GM23248 (cell line): ENCODE results near the gene NR2C2. TPM values are rescaled to one million over a fixed set of nuclear protein-coding genes. Genes with fewer than 3 reads are reported as not detected.

Experiments used
- DNase-seq: peaks from one replicate; pipeline ENCODE4 v3.0.0-alpha.2; 2015
- H2AFZ ChIP-seq: fragments of 200-600 bp; sonication (generic); 2 replicates; pipeline ENCODE4 v1.6.1; 2016; ENCODE audit warnings: antibody characterized with exemption
- H3F3A ChIP-seq: fragments of 200-600 bp; sonication (generic); 2 replicates; pipeline ENCODE4 v1.6.1; 2016; ENCODE audit warnings: mild to moderate bottlenecking, antibody characterized with exemption, mixed run types; ENCODE audit not compliant: insufficient read depth
- H3K27ac ChIP-seq: fragments of 200-600 bp; sonication (generic); 2 replicates; pipeline ENCODE4 v1.5.1; 2016; ENCODE audit warnings: mild to moderate bottlenecking
- H3K27me3 ChIP-seq: fragments of 200-600 bp; sonication (generic); replicated peaks from 2 replicates; pipeline ENCODE4 v1.6.1; 2016; ENCODE audit warnings: mild to moderate bottlenecking; ENCODE audit not compliant: insufficient read depth
- H3K36me3 ChIP-seq: fragments of 200-600 bp; sonication (generic); 2 replicates; pipeline ENCODE4 v1.6.1; 2016; ENCODE audit warnings: low read depth, mild to moderate bottlenecking
- H3K4me1 ChIP-seq: fragments of 200-600 bp; sonication (generic); 2 replicates; pipeline ENCODE4 v1.6.1; 2016; ENCODE audit warnings: mild to moderate bottlenecking; ENCODE audit not compliant: insufficient read depth
- H3K4me2 ChIP-seq: fragments of 200-600 bp; sonication (generic); one replicate; pipeline ENCODE4 v1.6.1; 2016; ENCODE audit warnings: mild to moderate bottlenecking; ENCODE audit not compliant: unreplicated experiment
- H3K4me3 ChIP-seq: fragments of 200-600 bp; sonication (generic); 2 replicates; pipeline ENCODE4 v1.5.1; 2016; ENCODE audit warnings: mild to moderate bottlenecking
- H3K79me2 ChIP-seq: fragments of 200-600 bp; sonication (generic); 2 replicates; pipeline ENCODE4 v1.6.1; 2016; ENCODE audit warnings: mild to moderate bottlenecking; ENCODE audit not compliant: insufficient read depth
- H3K9ac ChIP-seq: fragments of 200-600 bp; sonication (generic); 2 replicates; pipeline ENCODE4 v1.6.1; 2016; ENCODE audit warnings: mild to moderate bottlenecking
- H3K9me2 ChIP-seq: fragments of 200-600 bp; sonication (generic); 2 replicates; pipeline ENCODE4 v1.6.1; 2016; ENCODE audit warnings: mixed run types, mild to moderate bottlenecking, moderate library complexity; ENCODE audit not compliant: insufficient read depth
- H3K9me3 ChIP-seq: fragments of 200-600 bp; sonication (generic); one replicate; pipeline ENCODE4 v1.6.1; 2017; ENCODE audit warnings: low read depth
- H4K20me1 ChIP-seq: fragments of 200-600 bp; sonication (generic); 2 replicates; pipeline ENCODE4 v1.6.0; 2016; ENCODE audit not compliant: insufficient read depth
- EZH2 ChIP-seq: fragments of 200-600 bp; sonication (generic); IDR thresholded peaks from 2 replicates; pipeline ENCODE4 v1.6.1; 2018; ENCODE audit warnings: antibody characterized with exemption, mild to moderate bottlenecking; ENCODE audit not compliant: insufficient read depth, poor library complexity, severe bottlenecking
- EZH2phosphoT487 ChIP-seq: fragments of 200-600 bp; sonication (generic); IDR thresholded peaks from 2 replicates; pipeline ENCODE4 v1.6.1; 2018; ENCODE audit warnings: antibody characterized with exemption, moderate library complexity, mild to moderate bottlenecking, low read depth; ENCODE audit not compliant: insufficient read depth
- WGBS, 2 experiments: methylation state at CpG; one replicate each; pipeline ENCODE4 v1.1.6; 2015 to 2017; ENCODE audit warnings: low lambda C conversion rate in 2 of 2, low coverage in 1 of 2; ENCODE audit errors: missing lambda C conversion rate in 2 of 2; 5-methylcytosine and 5-hydroxymethylcytosine counted together
- in situ Hi-C: fragments of 300-500 bp; cut with MboI; formaldehyde crosslinking; loops from 2 replicates; pipeline ENCODE4 v1.15.0; 2020
- polyA plus RNA-seq: library from polyadenylated mRNA; unstranded; fragments of >200 nt; fragmentation: Nextera tagmentation; extraction: Ambion mirVana; gene quantifications from 2 replicates; pipeline ENCODE4 v1.2.1, GENCODE V29; 2016
- total RNA-seq: library from RNA; depleted of rRNA; stranded (reverse); fragments of >200 nt; shearing (Covaris generic); gene quantifications from 2 replicates; pipeline ENCODE4 v1.2.3, GENCODE V29; 2014; rRNA removed

Gene NR2C2
- total RNA-seq (22.5 and 27.5 TPM in 2 replicates), polyA plus RNA-seq (7.1 and 9.6 TPM in 2 replicates)

- no peak for TF ChIP-seq EZH2
- TF ChIP-seq EZH2phosphoT487: no peak
- H3K4me2 ChIP-seq: peak within 1 kb of the TSS; percentile 98
- no peaks in the 10 kb centered on the region for H3K9me3 ChIP-seq
- H4K20me1 ChIP-seq: 0 out of 2 replicates have a peak, but pooled peaks cover 4% of the 10 kb centered on the region
- in situ Hi-C loops: no loop called here
- H3K27me3 ChIP-seq: no peaks in the 10 kb centered on the region
- peaks cover 22% of the 10 kb centered on the region; the same call in 1 of the 2 replicates for H3K36me3 ChIP-seq
- H2AFZ ChIP-seq: peak within 1 kb of the TSS; percentile 81
- H3K9me2 ChIP-seq: no peaks in the 10 kb centered on the region
- peak within 1 kb of the TSS; percentile 97 for H3K4me3 ChIP-seq
- peaks cover 16% of the 10 kb centered on the region for H3K4me1 ChIP-seq
- H3K79me2 ChIP-seq: peaks cover 86% of the 10 kb centered on the region
- WGBS, 2 experiments: 1% methylated on average over 80 to 81 of the region's 108 CpGs
- H3F3A ChIP-seq: peaks cover 20% of the 10 kb centered on the region
- peak within 1 kb of the TSS; percentile 88 for H3K9ac ChIP-seq
- peak within 1 kb of the TSS; percentile 94 for H3K27ac ChIP-seq
- DNase-seq: peak; percentile 89
Observed at GRCh38 chr3:14947100-14947885, at the start of gene NR2C2. Gene NR2C2, plus strand, starts transcription at chr3:14947583. Its CDS starts 56,332 bp downstream, at chr3:15003915.

DNA sequence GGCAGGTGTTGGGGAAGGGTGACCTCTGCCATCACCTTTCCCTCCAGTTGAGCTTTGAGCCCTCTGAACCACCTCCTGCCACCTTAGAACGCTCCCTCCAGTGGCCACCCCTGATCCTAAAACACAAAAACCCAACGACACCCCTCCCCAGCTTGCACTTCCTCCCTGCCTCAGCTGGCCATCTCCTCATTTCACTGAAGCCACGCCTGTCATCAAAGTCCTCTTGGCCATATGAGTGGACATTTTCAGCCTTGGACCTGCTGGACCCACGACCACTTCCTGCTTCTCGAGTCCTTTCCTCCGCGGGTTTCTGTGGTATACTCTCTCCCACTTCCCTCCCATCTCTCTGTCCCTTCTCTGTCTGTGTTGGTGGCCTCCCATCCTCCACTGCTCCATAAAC is 48.5 kb upstream of the NR2C2 start:
- no peaks in the 10 kb centered on the region for H3K9me3 ChIP-seq
- in situ Hi-C loops: no loop called here

DNA sequence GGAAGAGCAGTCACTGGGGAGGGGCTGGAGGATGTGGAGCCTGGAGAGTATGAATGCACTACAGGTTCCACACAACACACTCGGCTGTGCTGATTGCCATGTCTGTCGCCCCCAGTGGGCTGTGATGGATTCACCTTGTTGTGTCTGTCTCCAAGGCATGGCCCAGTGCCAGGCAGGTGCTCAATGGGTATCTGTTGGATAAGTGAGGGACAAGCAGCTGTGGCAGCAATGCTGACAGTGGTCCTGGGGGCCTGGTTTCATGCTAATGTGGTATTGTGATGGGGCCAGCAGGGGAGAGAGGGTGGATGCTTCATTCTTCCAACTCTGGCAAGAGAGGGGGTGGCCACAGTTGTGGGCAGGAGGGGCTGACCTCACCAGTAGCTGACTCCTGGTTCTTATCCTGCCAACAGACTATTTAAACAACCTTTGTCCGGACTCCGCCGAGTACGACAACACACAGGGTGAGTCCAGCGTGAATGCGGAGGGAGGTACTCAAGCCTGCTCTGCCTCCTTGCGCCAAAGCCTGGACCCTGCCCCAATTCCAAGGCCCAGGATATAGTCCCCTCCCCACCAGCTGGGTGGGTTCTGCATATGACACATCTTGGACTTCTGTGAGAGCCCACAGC is 47.3 kb upstream of the NR2C2 start:
- no peak overlapping the region for H3K9ac ChIP-seq
- in situ Hi-C loops: loop anchor here (25.0 kb wide), 1 partner anchor 388 kb away; no protein-coding TSS in a partner anchor
- TF ChIP-seq EZH2 (no peak), EZH2phosphoT487 (no peak)
- H4K20me1 ChIP-seq: no peaks in the 10 kb centered on the region
- no peaks in the 10 kb centered on the region for H3K79me2 ChIP-seq
- H3K9me3 ChIP-seq: no peaks in the 10 kb centered on the region
- no peaks in the 10 kb centered on the region for H3K36me3 ChIP-seq
- no peak for DNase-seq
- no peaks in the 10 kb centered on the region for H3K4me1 ChIP-seq
- no peak overlapping the region for H2AFZ ChIP-seq
- H3K27me3 ChIP-seq: peaks cover 6% of the 10 kb centered on the region; the same call in 1 of the 2 replicates
- H3K4me2 ChIP-seq: no peak overlapping the region
- no peaks in the 10 kb centered on the region for H3F3A ChIP-seq
- WGBS, 2 experiments: 83 to 84% methylated on average over 9 of the region's 9 CpGs
- no peaks in the 10 kb centered on the region for H3K9me2 ChIP-seq
- H3K27ac ChIP-seq: no peak overlapping the region
- no peak overlapping the region for H3K4me3 ChIP-seq

More for the DNA sequence above, 48.5 kb upstream of the NR2C2 start:
- Histone ChIP-seq H3K4me2 (no peak overlapping the region), H3K27me3 (peaks cover 7% of the 10 kb centered on the region; the same call in 1 of the 2 replicates), H3K9ac (no peak overlapping the region), H3K4me1 (no peaks in the 10 kb centered on the region), H4K20me1 (no peaks in the 10 kb centered on the region), H3K79me2 (no peaks in the 10 kb centered on the region), H3K27ac (no peak overlapping the region), H3K4me3 (no peak overlapping the region), H2AFZ (no peak overlapping the region), H3K36me3 (no peaks in the 10 kb centered on the region), H3K9me2 (no peaks in the 10 kb centered on the region), H3F3A (no peaks in the 10 kb centered on the region)
- 55 to 68% methylated on average over 7 of the region's 7 CpGs for WGBS, 2 experiments
- DNase-seq: no peak
- no peak for TF ChIP-seq EZH2
- TF ChIP-seq EZH2phosphoT487: no peak
